ENCODE data around the gene CUBN.

The CUBN gene

GRCh38 chr10:16789261-16789660 is 340.4 kb downstream of the CUBN start:
- no peak for DNase-seq (ENCODE audit: low read depth, low spot score)

- DNase-seq (ENCODE audit: low read depth, low spot score), result no peak
Measured at GRCh38 chr10:16788778-16789177, 340.8 kb downstream of the CUBN start.

- DNase-seq (ENCODE audit: low read depth, low spot score), result no peak
Measured at GRCh38 chr10:16788125-16788524, 341.5 kb downstream of the CUBN start.

- DNase-seq (ENCODE audit: low read depth, low spot score), result no peak
Measured at GRCh38 chr10:16787361-16787791, 342.2 kb downstream of the CUBN start.

- no peak for DNase-seq (ENCODE audit: low read depth, low spot score)
Measured at GRCh38 chr10:16780338-16780880, 349.2 kb downstream of the CUBN start.

- DNase-seq (ENCODE audit: low read depth, low spot score), result no peak
Measured at GRCh38 chr10:16779384-16779915, 350.2 kb downstream of the CUBN start.

GRCh38 chr10:16777473-16778370 is 351.9 kb downstream of the CUBN start:
- DNase-seq (ENCODE audit: low read depth, low spot score), result no peak

GRCh38 chr10:16776896-16777295 is 352.7 kb downstream of the CUBN start:
- DNase-seq (ENCODE audit: low read depth, low spot score), result no peak
